Stomach (tissue), 4 donors: Measurements from ENCODE around the gene FZD8.

Source experiments
- POLR2AphosphoS5 ChIP-seq, 3 donors: sonication (generic); formaldehyde crosslinking; IDR thresholded peaks; one replicate each; pipeline ENCODE4 v1.6.1; 2016; ENCODE audit warnings: antibody characterized with exemption in 3 of 3
- TF ChIP-seq, protein P1 (sequence below), 7 experiments: fragments of 450-650 bp in 4 of 7; fragments of 200-600 bp in 3 of 7; sonication (generic) in 3 of 7; IDR thresholded peaks; one replicate each; pipeline ENCODE4 v1.5.1; 2016 to 2019; ENCODE audit warnings: antibody characterized with exemption in 7 of 7, control low read depth in 2 of 7, mild to moderate bottlenecking in 1 of 7

DNA sequence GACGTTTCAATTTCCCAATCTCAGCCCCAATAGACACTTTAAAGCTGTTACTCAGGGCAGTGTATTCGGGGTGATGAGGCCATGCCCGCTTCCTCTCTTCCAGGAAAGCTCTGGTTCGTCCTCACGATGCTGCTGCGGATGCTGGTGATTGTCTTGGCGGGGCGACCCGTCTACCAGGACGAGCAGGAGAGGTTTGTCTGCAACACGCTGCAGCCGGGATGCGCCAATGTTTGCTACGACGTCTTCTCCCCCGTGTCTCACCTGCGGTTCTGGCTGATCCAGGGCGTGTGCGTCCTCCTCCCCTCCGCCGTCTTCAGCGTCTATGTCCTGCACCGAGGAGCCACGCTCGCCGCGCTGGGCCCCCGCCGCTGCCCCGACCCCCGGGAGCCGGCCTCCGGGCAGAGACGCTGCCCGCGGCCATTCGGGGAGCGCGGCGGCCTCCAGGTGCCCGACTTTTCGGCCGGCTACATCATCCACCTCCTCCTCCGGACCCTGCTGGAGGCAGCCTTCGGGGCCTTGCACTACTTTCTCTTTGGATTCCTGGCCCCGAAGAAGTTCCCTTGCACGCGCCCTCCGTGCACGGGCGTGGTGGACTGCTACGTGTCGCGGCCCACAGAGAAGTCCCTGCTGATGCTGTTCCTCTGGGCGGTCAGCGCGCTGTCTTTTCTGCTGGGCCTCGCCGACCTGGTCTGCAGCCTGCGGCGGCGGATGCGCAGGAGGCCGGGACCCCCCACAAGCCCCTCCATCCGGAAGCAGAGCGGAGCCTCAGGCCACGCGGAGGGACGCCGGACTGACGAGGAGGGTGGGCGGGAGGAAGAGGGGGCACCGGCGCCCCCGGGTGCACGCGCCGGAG is 34.4 kb downstream of the FZD8 start:
- TF ChIP-seq, protein P1, sequence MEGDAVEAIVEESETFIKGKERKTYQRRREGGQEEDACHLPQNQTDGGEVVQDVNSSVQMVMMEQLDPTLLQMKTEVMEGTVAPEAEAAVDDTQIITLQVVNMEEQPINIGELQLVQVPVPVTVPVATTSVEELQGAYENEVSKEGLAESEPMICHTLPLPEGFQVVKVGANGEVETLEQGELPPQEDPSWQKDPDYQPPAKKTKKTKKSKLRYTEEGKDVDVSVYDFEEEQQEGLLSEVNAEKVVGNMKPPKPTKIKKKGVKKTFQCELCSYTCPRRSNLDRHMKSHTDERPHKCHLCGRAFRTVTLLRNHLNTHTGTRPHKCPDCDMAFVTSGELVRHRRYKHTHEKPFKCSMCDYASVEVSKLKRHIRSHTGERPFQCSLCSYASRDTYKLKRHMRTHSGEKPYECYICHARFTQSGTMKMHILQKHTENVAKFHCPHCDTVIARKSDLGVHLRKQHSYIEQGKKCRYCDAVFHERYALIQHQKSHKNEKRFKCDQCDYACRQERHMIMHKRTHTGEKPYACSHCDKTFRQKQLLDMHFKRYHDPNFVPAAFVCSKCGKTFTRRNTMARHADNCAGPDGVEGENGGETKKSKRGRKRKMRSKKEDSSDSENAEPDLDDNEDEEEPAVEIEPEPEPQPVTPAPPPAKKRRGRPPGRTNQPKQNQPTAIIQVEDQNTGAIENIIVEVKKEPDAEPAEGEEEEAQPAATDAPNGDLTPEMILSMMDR (IDR thresholded peaks at IDR 0.05), result no peak
- no peak for TF ChIP-seq POLR2AphosphoS5 (IDR thresholded peaks at IDR 0.05)
